Measurements from ENCODE around the gene NMRAL1.
A peak's percentile ranks its signal among the peaks of the same experiment; 100 is the strongest.

GRCh38 chr16:4474192-4474961 is at the start of gene NMRAL1:
- TF ChIP-seq, protein P1, sequence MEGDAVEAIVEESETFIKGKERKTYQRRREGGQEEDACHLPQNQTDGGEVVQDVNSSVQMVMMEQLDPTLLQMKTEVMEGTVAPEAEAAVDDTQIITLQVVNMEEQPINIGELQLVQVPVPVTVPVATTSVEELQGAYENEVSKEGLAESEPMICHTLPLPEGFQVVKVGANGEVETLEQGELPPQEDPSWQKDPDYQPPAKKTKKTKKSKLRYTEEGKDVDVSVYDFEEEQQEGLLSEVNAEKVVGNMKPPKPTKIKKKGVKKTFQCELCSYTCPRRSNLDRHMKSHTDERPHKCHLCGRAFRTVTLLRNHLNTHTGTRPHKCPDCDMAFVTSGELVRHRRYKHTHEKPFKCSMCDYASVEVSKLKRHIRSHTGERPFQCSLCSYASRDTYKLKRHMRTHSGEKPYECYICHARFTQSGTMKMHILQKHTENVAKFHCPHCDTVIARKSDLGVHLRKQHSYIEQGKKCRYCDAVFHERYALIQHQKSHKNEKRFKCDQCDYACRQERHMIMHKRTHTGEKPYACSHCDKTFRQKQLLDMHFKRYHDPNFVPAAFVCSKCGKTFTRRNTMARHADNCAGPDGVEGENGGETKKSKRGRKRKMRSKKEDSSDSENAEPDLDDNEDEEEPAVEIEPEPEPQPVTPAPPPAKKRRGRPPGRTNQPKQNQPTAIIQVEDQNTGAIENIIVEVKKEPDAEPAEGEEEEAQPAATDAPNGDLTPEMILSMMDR (IDR thresholded peaks at IDR 0.05), result peak in 1 of 3 donors; percentile 20
- no peak for TF ChIP-seq EP300 (IDR thresholded peaks at IDR 0.05)

Data from ovary (tissue), 3 donors.